Cardiac fibroblast (primary cell): ENCODE data around the gene DPCD.

Source experiments
- DNase-seq, 2 donors: peaks; one replicate each; pipeline versions ENCODE4 v3.0.0 to v3.0.0-alpha.2; 2010; ENCODE audit warnings: low read depth in 2 of 2
- H3K4me3 ChIP-seq, 2 donors: replicated peaks in 1 of 2; 1 replicate in 1 of 2; 2 replicates in 1 of 2; pipeline ENCODE4 v1.5.1; 2011; ENCODE audit warnings: low read depth in 2 of 2, low read length in 2 of 2, mild to moderate bottlenecking in 2 of 2, moderate library complexity in 1 of 2
- TF ChIP-seq, protein P1 (sequence below): IDR thresholded peaks from one replicate; pipeline ENCODE4 v1.5.1; 2011; ENCODE audit warnings: low read depth, mild to moderate bottlenecking, low read length, inconsistent platforms

Gene DPCD

GRCh38 chr10:101575580-101576210, 12.4 kb upstream of the DPCD start:
- TF ChIP-seq, protein P1, sequence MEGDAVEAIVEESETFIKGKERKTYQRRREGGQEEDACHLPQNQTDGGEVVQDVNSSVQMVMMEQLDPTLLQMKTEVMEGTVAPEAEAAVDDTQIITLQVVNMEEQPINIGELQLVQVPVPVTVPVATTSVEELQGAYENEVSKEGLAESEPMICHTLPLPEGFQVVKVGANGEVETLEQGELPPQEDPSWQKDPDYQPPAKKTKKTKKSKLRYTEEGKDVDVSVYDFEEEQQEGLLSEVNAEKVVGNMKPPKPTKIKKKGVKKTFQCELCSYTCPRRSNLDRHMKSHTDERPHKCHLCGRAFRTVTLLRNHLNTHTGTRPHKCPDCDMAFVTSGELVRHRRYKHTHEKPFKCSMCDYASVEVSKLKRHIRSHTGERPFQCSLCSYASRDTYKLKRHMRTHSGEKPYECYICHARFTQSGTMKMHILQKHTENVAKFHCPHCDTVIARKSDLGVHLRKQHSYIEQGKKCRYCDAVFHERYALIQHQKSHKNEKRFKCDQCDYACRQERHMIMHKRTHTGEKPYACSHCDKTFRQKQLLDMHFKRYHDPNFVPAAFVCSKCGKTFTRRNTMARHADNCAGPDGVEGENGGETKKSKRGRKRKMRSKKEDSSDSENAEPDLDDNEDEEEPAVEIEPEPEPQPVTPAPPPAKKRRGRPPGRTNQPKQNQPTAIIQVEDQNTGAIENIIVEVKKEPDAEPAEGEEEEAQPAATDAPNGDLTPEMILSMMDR = no peak
- no peak overlapping the region for H3K4me3 ChIP-seq
- DNase-seq = no peak

- H3K4me3 ChIP-seq = no peak overlapping the region
- TF ChIP-seq, protein P1 = no peak
- peak in 1 of 2 donors; percentile 55 for DNase-seq
Measured at GRCh38 chr10:101576211-101576863, 11.8 kb upstream of the DPCD start.

DNA sequence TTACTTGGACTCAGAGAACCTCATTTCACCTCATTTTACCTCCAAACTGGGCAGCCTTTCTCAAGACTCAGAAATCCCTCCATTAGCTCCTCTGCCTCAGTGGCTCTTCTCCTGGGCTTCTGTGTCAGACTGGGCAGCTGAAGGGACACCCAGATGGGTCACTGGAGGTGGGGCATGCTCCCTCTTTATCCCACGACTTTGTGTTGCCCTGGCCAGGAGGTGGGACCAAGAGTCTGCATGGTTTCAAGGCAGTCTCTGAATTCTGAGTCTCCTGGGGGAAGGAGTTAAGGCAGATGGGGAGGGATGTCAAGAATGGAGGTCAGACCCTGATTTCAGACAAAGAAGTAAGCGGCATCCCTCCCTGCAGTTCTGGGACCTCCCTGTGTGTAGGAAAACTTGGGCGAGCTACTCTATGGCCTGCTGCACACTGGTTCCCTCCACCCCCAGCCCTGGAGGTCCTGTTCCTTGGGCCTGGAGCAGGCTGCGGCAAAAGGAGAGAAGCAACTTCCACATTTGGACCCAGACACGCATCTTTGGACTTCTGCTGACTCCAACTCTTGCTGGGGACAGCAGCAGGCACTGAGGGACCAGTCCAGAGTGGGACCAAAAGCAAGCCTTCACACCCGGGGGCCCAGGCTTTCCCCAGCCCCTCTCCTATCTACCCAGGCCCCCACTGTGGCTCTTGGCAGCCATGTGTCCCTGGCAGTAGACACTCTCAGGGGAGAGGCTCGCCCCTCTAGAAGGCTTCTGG, 10.8 kb upstream of the DPCD start:
- no peak overlapping the region for H3K4me3 ChIP-seq
- TF ChIP-seq, protein P1 = no peak
- DNase-seq = no peak

GRCh38 chr10:101578192-101578591, 9.9 kb upstream of the DPCD start:
- TF ChIP-seq, protein P1 = no peak
- H3K4me3 ChIP-seq = no peak overlapping the region
- DNase-seq = no peak

DNA sequence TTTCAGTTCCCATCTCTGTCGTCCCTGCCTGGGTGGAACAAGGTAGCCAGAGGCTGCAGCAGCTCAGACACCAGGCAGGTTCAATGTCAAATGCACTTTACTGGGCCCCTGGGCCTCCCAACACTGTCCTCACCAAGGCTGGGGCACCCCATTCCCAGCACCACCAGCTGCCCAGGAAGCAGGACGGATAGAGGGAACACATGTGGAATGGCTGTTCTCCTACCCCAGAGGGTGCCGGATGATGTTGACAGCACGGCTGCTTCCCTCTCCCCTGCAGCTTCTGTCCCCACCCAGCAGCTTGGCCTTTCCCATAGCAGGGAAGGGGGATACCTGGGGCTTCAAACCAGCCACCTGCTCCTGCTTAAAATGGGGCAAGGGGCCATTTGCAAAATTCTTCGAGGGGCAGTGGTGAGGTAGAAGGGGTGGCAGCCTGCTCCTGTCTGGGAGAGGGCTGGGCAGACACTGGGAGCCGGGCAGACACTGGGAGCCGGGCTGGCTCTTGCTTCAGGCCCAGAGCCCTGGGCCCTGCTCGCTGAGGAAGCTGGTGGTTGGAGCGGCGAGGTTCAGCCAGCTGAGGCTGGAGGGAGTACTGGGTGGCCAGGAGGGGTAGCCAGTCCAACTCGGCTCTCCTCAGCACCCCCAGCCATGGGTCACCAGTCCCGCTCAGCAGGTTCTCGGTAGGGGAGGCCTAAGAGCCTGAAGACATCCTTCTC, 9.2 kb upstream of the DPCD start:
- TF ChIP-seq, protein P1 = no peak
- H3K4me3 ChIP-seq = no peak overlapping the region

DNA sequence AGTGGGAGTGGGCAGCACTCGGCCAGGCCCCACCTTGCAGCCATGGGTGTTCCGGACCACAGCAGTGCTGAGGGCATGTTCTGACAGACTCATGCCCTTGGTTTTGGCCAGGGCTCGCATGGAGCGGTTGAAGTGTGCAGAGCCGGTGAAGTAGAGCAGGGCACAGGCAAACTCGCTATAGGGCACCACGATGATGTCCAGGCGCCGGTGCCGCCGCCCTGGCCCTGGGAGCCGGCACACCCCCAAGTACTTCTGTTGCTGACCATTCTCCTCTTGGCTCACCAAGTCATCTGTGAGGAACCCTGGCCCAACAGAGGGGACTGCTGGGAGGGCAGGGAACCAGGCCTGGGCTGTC, 8.6 kb upstream of the DPCD start:
- H3K4me3 ChIP-seq = no peak overlapping the region
- TF ChIP-seq, protein P1 = no peak
- DNase-seq = no peak

More for the DNA sequence above, 9.2 kb upstream of the DPCD start:
- no peak for DNase-seq
